HG03575 (cell line): ENCODE results near the gene PRKD1.
A peak's percentile ranks its signal among the peaks of the same experiment; 100 is the strongest.

Source experiments
- ATAC-seq: cut with Tn5 transposase; IDR thresholded peaks from one replicate; pipeline ENCODE4 v1.9.1; 2021; ENCODE audit not compliant: unreplicated experiment, insufficient number of reproducible peaks, low FRiP score; ENCODE audit errors: extremely low read depth

PRKD1 gene

DNA sequence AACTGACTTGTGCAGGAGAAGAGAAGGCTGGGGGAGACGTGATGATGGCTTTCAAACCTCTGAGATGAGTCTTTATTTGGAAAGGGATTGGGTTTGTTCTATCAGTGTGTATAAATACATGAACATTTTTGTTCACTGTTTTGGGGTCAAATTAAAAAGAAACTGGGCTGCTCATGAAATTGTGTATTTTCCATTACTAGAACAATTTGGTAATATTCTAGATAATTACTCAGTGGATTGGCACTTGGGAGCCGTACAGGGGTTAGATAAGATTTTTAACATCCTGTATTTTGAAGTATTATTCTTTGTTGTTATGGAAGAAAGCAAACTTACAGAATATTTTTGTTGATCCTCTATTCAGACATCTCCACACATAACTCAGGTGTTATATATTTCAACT is 340.6 kb downstream of the PRKD1 start:
- ATAC-seq: no peak

DNA sequence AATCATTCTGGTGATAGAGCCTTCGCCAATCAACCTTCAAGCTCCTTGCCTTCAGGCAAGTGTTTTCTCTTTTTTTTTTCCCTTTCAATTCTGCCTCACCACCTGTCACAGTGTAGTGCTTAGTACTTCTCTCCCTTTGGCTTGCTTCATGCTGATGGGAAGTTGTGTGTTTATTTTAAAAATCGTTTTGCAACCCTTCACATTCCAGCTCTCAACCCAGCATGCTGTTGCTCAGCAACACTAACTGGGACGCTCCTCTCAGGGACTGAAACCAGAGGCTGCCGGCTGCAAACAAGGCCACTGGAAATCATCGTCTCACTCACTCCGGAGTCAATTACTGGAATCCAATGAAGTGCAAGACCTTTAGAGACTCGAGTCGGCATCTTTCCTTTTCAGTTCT is 342.7 kb downstream of the PRKD1 start:
- no peak for ATAC-seq

DNA sequence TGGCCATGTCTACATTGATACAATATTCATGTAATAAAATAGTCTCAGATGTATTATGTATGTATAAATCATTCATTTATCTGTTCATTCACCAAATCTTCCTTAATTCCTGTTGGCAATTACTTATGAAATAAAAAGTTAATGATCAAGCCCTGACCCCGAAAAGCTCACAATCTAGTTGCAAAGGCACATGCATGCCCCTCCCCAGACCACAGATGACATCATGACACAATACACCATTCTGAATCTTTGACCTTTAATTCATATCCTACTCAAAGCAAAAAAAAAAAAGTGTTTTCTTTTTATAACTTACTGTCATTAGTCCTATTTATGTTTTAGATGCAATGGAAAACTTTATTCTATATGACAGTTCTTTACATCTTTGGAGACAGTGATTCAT is 346.9 kb downstream of the PRKD1 start:
- no peak for ATAC-seq

DNA sequence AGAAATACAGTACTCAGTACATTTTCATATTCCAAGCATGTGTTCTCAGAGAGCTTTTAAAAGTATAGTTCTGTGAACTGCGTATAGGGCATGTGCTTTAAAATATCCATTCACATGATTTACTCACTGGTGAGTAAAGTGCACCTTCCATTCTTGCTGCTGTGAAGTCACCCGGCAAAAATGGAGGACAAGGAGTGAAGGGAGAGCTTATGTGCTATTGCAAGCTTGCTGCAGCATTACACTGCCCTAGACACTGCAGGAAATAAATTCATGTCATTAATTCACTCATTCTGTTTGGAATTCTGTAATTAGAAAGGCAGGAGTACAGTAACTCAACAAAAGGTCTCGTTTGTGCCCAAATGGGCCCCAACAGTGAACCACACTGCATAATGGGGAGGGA is 347.8 kb downstream of the PRKD1 start:
- ATAC-seq: no peak

DNA sequence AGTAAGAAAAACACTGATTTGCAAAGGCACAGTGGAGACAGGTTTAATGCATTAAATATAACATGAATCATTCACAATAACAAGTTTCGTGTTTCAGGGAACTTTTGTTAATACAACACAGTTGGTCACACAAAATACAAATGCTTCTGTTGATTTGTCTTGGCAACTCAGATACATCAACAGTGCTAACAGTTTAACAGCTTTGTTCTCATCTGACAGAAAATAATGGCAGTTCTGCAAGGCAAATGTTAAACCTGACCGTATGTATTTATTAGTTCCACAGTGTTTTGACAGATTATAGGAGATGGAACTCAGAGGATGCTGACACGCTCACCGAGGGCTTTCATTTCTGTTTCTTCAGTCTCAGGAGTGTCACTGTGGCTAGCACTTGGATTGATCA is 350.7 kb downstream of the PRKD1 start:
- no peak for ATAC-seq

DNA sequence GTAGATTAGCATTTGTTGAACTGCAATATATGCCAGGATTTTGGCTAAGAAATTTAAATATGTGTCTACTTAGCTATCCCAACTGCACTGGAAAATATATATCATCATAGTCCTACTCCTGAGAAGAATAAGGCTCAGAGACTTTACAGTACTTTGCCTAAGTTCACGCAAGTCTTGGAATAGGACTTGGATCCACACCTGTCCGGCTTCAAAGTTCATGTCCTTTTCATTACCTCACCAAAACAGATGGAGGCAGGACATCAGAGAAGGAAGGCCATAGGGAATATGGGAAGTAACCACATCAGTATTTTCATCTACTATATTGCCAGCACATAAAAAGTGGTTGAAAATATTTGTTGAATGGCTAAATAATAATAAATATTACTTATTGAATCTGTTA is 358.5 kb downstream of the PRKD1 start:
- no peak for ATAC-seq

DNA sequence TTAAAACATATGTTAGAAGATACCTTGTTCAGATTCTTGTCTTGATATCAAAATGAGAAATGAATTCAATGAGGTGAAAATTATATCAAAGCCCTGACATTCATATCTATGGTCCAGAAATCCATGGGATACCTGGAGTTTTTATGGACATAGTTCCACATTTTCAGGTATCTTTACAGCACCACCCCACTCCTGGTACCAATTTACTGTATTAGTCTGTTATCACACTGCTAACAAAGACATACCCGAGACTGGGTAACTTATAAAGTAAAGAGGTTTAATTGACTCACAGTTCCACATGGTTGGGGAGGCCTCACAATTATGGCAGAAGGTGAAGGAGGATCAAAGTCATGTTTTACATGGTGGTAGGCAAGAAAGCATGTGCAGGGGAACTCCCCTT is 361.5 kb downstream of the PRKD1 start:
- ATAC-seq: no peak

DNA sequence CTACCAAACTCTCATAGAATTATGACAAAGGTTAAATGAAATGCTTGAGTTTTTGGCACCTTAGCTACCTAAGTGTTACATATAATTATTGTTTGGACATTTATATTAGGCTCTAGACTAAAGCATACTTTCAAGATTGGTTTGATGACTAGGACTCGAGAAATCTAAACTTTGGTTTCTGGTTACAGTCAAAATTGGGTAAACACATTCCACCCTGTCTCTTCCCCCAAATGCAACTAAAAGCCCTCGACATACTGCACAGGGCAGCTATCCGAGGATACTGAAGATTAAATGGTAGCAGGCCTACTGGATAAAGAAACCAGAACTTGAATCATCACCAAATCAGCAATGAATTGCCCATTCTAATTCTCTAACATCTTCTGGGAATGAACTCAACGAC is 369.1 kb downstream of the PRKD1 start:
- no peak for ATAC-seq

DNA sequence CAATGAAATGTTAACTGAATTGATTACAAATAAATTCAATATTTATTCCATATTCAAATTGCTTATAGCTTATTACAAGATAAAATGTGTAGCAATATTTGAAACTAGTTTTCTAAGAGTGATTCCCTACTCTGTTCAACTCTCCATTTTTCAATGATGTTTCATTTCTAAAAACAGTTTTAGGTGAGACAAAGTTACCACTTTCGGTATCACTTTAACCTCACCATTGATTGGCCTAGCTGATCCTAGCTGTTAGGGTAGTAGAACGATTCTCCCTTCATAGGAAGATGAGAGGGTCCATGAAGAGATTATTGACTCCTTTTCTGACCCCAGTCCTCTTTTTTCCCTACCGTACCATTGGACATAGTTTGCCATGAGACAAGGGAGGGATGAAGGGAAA is 373.3 kb downstream of the PRKD1 start:
- no peak for ATAC-seq

DNA sequence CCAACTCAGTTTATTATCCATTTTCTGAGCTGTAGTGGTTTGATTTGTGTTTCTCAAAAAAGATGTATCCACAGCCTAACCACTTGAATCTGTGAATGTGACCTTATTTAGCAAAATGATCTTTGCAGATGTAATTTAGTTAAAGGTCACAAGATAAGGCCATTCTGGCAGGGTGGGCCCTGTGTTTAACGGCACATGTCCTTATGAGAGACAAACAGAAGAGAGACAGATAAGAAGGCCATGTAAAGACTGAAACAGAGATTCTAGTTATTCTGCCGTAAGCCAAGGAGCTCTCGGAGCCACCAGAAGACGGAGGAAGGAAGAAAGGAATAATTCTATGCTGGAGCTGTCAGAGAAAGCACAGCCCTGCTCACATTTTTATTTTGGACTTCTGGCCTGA is 374.2 kb downstream of the PRKD1 start:
- no peak for ATAC-seq

DNA sequence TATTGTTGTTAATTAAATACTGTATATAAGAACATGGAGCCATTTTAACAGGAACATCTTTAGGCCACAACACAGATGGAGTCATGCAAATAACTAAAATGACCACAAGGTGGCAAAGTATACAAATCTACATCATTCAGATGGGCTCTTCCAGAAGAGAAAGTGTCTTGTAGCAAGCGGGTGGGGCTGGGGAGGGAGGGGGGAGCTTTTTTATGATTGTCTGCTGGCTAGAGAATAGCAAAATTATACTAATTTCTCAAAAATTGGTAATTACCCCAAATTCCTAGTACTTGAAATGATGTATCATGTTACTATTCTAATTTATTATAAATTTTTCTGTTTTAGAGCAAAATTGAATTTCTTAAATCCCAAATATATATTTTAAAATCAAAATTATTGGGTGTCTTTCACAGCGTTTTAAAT is 378.7 kb downstream of the PRKD1 start:
- peak; percentile 58 for ATAC-seq

DNA sequence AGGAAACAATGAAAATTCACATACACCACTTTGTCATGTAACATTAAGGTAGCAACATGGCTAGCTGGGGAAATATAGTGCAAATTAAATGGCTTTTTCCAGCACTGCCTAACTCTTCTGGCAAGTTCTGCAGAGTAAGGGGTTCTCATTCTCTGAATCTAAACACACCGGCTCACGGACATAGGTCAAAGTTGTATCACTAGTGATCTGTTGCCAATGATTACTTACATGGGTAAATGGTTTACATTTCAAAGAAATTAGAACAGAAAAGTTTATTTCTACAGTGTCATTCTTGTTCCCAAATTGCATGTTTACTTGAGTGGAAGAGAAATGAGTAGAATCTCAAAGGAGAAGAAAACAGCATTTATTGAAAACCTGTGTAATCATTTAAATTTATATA is 381.9 kb downstream of the PRKD1 start:
- no peak for ATAC-seq

DNA sequence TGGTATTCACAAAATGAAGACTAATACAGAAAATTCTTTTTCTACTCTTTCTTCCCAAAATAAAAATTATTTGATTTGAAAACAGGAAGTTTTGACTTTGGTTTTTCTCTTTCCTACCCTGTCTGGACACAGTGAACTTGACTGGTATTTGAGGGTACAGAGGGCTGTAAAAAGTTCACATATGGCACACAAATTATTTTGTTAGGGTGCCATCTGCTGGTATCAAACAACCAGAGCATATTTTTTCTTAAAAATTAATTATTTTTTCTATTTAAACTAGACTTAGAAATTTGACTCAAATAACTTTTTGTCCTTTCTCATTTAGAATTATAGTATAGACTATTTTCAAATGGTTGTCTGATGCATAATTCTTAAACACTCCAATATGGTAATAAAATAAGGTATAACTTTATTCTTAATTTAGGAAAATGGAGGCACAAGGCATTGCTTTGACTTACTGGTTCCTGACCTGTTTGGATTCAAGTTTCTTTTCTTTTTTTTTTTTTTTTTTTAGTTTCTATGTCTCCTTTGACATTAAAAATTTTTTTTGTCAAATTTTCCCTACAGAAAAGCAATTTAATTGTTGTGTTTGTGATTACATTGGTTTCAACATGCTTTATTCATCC is 390.6 kb downstream of the PRKD1 start:
- no peak for ATAC-seq

DNA sequence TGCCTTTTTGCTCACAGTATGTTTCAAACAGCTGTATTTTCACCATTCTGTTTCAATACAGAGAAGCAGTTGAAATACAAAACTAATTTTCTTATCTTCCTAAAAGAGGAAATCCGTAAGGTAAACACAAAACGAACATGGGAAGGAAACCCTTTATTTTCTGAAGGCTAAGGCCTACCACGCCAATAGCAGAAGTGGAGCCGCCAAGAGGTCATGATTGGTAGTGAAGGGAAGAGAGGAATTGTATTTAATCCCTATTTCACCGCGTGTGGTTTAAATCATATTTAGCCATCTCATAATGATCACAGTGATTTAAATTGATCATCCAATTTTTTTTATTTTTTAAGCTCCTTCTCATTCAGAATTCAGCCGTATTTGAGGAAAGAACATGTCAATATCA is 398.2 kb downstream of the PRKD1 start:
- no peak for ATAC-seq

DNA sequence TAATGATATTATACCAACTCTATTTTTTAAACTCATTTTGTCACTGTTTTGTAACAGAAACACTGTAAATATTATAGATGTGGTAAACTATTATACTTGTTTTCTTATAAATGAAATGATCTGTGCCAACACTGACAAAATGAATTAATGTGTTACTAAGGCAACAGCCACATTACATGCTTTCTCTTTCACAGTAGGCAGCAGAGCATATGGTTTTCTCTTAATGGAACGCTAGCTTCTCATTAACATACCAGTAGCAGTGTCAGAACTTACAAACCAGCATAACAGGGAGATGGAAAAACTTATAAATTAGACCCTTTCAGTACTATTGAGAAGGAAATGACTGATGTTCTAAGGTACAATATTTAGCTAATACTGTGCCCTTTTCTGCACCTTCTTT is 398.8 kb downstream of the PRKD1 start:
- no peak for ATAC-seq

DNA sequence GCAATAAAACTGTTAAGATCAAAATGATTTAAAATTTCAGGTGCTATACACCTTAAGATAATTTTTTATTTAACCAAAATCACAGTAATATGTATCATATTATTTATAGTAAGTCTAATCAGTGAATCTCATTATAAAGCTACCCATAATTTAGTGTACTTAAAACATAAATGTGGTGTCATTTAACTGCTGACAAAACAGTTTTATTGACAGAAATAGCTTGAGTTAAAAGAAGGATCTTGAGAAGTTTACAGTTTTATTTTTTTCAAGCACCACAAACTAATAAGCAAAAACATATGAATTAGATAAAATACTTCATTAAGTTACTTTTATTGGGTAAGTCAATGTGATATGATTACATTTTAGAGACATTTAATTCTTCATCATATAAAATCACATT is 400.4 kb downstream of the PRKD1 start:
- ATAC-seq: no peak
